Measurements from ENCODE around the gene KCNJ11. TPM values are rescaled to one million over a fixed set of nuclear protein-coding genes. Genes with fewer than 3 reads are reported as not detected.
A peak's percentile ranks its signal among the peaks of the same experiment; 100 is the strongest.

Gene KCNJ11
- total and polyA plus RNA-seq, 5 donors: 9.2 to 33.1 (median 22.6) TPM

GRCh38 chr11:17352950-17353820 is 35.3 kb downstream of the KCNJ11 start:
- no peaks in the 10 kb centered on the region for H3K27me3 ChIP-seq (ENCODE audit: control insufficient read depth, insufficient read depth)
- peak overlapping the region; percentile 49 for H3K4me3 ChIP-seq (ENCODE audit: low read length)
- WGBS: under 1% methylated on average over 69 of the region's 69 CpGs
- DNase-seq (peak; percentile 88 to 92 (median 91)), ATAC-seq (peak; percentile 90 to 91)
- peak overlapping the region; percentile 56 for H3K27ac ChIP-seq (ENCODE audit: low read length)
- H3K4me1 ChIP-seq (ENCODE audit: control insufficient read depth, insufficient read depth, low read length): no peaks in the 10 kb centered on the region
- no peaks in the 10 kb centered on the region for H3K9me3 ChIP-seq (ENCODE audit: control insufficient read depth, low read length)
- intact Hi-C loops (cut with DNase I): no loop called here

GRCh38 chr11:17351510-17352176 is 36.8 kb downstream of the KCNJ11 start, which contains the start of gene NCR3LG1:
TSS of gene NCR3LG1 (plus strand) at chr11:17351800. CDS start at chr11:17351970, 170 bp downstream.
- Histone ChIP-seq H3K4me1 (ENCODE audit: control insufficient read depth, insufficient read depth, low read length) (no peaks in the 10 kb centered on the region), H3K27ac (ENCODE audit: low read length) (no peak within 1 kb of the TSS), H3K4me3 (ENCODE audit: low read length) (peak within 1 kb of the TSS; percentile 49), H3K9me3 (ENCODE audit: control insufficient read depth, low read length) (no peaks in the 10 kb centered on the region), H3K27me3 (ENCODE audit: control insufficient read depth, insufficient read depth) (no peaks in the 10 kb centered on the region)
- peak; percentile 72 to 83 (median 78) for DNase-seq
- peak; percentile 66 to 73 for ATAC-seq
- intact Hi-C loops (cut with DNase I): no loop called here
- under 1% methylated on average over 61 of the region's 61 CpGs for WGBS

DNA sequence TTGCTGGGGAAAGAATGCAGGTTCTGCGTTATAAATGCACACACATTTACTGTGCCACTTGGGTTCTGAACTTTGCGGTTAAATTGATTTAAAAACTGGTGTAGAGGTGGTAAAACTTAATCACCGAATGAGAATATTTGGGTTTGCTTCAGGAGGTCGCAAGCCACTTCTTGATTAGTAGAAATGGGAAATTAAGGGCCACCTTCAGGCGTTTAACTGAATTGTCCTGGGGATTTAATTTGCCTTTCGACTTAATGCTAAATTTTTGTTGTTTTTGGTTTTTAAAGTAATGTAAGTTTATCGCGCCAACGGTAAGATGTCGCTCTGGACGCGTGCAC is 37.3 kb downstream of the KCNJ11 start:
- DNase-seq (no peak), ATAC-seq (no peak)
- H3K27me3 ChIP-seq (ENCODE audit: control insufficient read depth, insufficient read depth): no peaks in the 10 kb centered on the region
- intact Hi-C loops (cut with DNase I): no loop called here
- no peak overlapping the region for H3K27ac ChIP-seq (ENCODE audit: low read length)
- peak overlapping the region; percentile 49 for H3K4me3 ChIP-seq (ENCODE audit: low read length)
- H3K9me3 ChIP-seq (ENCODE audit: control insufficient read depth, low read length): no peaks in the 10 kb centered on the region
- 23% methylated on average over 12 of the region's 12 CpGs for WGBS
- no peaks in the 10 kb centered on the region for H3K4me1 ChIP-seq (ENCODE audit: control insufficient read depth, insufficient read depth, low read length)

- H3K27me3 ChIP-seq (ENCODE audit: control insufficient read depth, insufficient read depth): no peaks in the 10 kb centered on the region
- no peak overlapping the region for H3K27ac ChIP-seq (ENCODE audit: low read length)
- H3K4me3 ChIP-seq (ENCODE audit: low read length): no peak overlapping the region
- H3K4me1 ChIP-seq (ENCODE audit: control insufficient read depth, insufficient read depth, low read length): no peaks in the 10 kb centered on the region
- ATAC-seq: no peak
- no peak for DNase-seq
- H3K9me3 ChIP-seq (ENCODE audit: control insufficient read depth, low read length): no peaks in the 10 kb centered on the region
- 93% methylated on average over 7 of the region's 7 CpGs for WGBS
- intact Hi-C loops (cut with DNase I): no loop called here
These were observed 37.8 kb downstream of the KCNJ11 start for GRCh38 chr11:17350455-17351171.

DNA sequence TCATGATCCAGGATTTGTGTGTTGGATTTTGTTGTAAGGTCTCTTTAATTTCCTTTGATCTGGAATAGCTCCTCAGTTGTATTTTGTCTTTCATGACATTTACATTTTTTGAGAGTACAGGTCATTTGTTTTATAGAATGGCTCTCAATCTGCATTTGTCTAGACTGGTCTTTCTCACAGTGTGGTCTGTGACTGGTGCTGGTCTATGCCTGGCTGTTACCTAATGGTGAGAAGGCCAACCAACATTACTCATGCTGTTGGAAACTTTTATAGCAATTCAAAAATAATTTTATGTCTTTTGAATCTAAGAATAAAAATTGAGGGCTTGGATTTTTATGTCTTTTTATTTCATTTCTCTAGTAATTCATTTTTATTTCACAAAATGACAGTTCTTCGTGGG is 40.8 kb downstream of the KCNJ11 start:
- DNase-seq (no peak), ATAC-seq (no peak)
- no peaks in the 10 kb centered on the region for H3K27me3 ChIP-seq (ENCODE audit: control insufficient read depth, insufficient read depth)
- H3K27ac ChIP-seq (ENCODE audit: low read length): no peak overlapping the region
- intact Hi-C loops (cut with DNase I): no loop called here
- no peak overlapping the region for H3K4me3 ChIP-seq (ENCODE audit: low read length)
- no peaks in the 10 kb centered on the region for H3K4me1 ChIP-seq (ENCODE audit: control insufficient read depth, insufficient read depth, low read length)
- H3K9me3 ChIP-seq (ENCODE audit: control insufficient read depth, low read length): no peaks in the 10 kb centered on the region
- 69% methylated on average over 1 of the region's 1 CpG for WGBS

GRCh38 chr11:17343907-17344306 is 44.6 kb downstream of the KCNJ11 start:
- intact Hi-C loops (cut with DNase I): no loop called here
- no peaks in the 10 kb centered on the region for H3K4me1 ChIP-seq (ENCODE audit: control insufficient read depth, insufficient read depth, low read length)
- 84% methylated on average over 1 of the region's 1 CpG for WGBS
- DNase-seq: no peak
- no peak overlapping the region for H3K27ac ChIP-seq (ENCODE audit: low read length)
- H3K9me3 ChIP-seq (ENCODE audit: control insufficient read depth, low read length): no peaks in the 10 kb centered on the region
- no peak overlapping the region for H3K4me3 ChIP-seq (ENCODE audit: low read length)
- H3K27me3 ChIP-seq (ENCODE audit: control insufficient read depth, insufficient read depth): no peaks in the 10 kb centered on the region
- ATAC-seq: no peak

GRCh38 chr11:17343257-17343656 is 45.2 kb downstream of the KCNJ11 start:
- no peaks in the 10 kb centered on the region for H3K4me1 ChIP-seq (ENCODE audit: control insufficient read depth, insufficient read depth, low read length)
- ATAC-seq: no peak
- no peaks in the 10 kb centered on the region for H3K9me3 ChIP-seq (ENCODE audit: control insufficient read depth, low read length)
- WGBS: 100% methylated on average over 2 of the region's 2 CpGs
- H3K27me3 ChIP-seq (ENCODE audit: control insufficient read depth, insufficient read depth): no peaks in the 10 kb centered on the region
- H3K27ac ChIP-seq (ENCODE audit: low read length): no peak overlapping the region
- intact Hi-C loops (cut with DNase I): no loop called here
- H3K4me3 ChIP-seq (ENCODE audit: low read length): no peak overlapping the region
- DNase-seq: no peak

Other genes with a start within 250 kb of the KCNJ11 start
- gene PIK3C2A, start 180.7 kb downstream of the KCNJ11 start, total RNA-seq: 10 to 100 TPM; 44.1 to 62.0 (median 52.5) TPM
- gene PIK3C2A, start 180.7 kb downstream of the KCNJ11 start, polyA plus RNA-seq: 10.5 TPM
- 100 to 1,000 TPM; 118 to 172 (median 137) TPM for gene NUCB2, start 111.9 kb downstream of the KCNJ11 start, total RNA-seq
- gene NUCB2, start 111.9 kb downstream of the KCNJ11 start, polyA plus RNA-seq: 135 TPM
- 1 to 10 TPM; 2.3 to 3.3 (median 3.0) TPM for gene NCR3LG1, start 36.9 kb downstream of the KCNJ11 start, total RNA-seq
- gene NCR3LG1, start 36.9 kb downstream of the KCNJ11 start, polyA plus RNA-seq: 0.75 TPM
- 1 to 10 TPM in 3 of 4 donors, under 1 TPM in 1; 0.61 to 6.8 (median 3.3) TPM for gene ABCC8, start 88.2 kb upstream of the KCNJ11 start, total RNA-seq
- 6.4 TPM for gene ABCC8, start 88.2 kb upstream of the KCNJ11 start, polyA plus RNA-seq
- under 1 TPM in 3 of 4 donors, not detected in 1; 0.20 to 0.61 (median 0.46) TPM for gene USH1C, start 155.8 kb upstream of the KCNJ11 start, total RNA-seq
- 0.16 TPM for gene USH1C, start 155.8 kb upstream of the KCNJ11 start, polyA plus RNA-seq
- gene OTOG, start 158.6 kb upstream of the KCNJ11 start, total RNA-seq: not detected
- not detected for gene OTOG, start 158.6 kb upstream of the KCNJ11 start, polyA plus RNA-seq

Measured in right cardiac atrium (tissue), 5 donors.